HUES64 (cell line): Measurements from ENCODE around the gene PTPRR.

ENCODE experiments used
- H3K27ac ChIP-seq: 2 replicates; pipeline ENCODE4 v1.7.0; 2013; ENCODE audit warnings: low read depth, low read length, inconsistent platforms
- H3K27me3 ChIP-seq: 2 replicates; pipeline ENCODE4 v1.6.1; 2013; ENCODE audit warnings: mild to moderate bottlenecking, low read length; ENCODE audit not compliant: insufficient read depth
- H3K36me3 ChIP-seq: 2 replicates; pipeline ENCODE4 v1.6.1; 2013; ENCODE audit warnings: mild to moderate bottlenecking, low read length; ENCODE audit not compliant: insufficient read depth
- H3K4me1 ChIP-seq: 2 replicates; pipeline ENCODE4 v1.6.1; 2013; ENCODE audit warnings: mild to moderate bottlenecking, low read length, moderate library complexity; ENCODE audit not compliant: insufficient read depth
- H3K4me3 ChIP-seq: 2 replicates; pipeline ENCODE4 v1.5.1; 2013; ENCODE audit warnings: mild to moderate bottlenecking, low read length, moderate library complexity
- H3K9ac ChIP-seq: 2 replicates; pipeline ENCODE4 v1.6.1; 2013; ENCODE audit warnings: mild to moderate bottlenecking, low read depth, low read length
- H3K9me3 ChIP-seq: 2 replicates; pipeline ENCODE4 v1.6.1; 2013; ENCODE audit warnings: low read depth, low read length; ENCODE audit not compliant: insufficient read depth
- WGBS: fragments of 150-250, 120-280 bp; methylation state at CpG from one replicate; pipeline ENCODE4 v1.1.7; 2013; ENCODE audit warnings: missing lambda C conversion rate; 5-methylcytosine and 5-hydroxymethylcytosine counted together

The PTPRR gene

DNA sequence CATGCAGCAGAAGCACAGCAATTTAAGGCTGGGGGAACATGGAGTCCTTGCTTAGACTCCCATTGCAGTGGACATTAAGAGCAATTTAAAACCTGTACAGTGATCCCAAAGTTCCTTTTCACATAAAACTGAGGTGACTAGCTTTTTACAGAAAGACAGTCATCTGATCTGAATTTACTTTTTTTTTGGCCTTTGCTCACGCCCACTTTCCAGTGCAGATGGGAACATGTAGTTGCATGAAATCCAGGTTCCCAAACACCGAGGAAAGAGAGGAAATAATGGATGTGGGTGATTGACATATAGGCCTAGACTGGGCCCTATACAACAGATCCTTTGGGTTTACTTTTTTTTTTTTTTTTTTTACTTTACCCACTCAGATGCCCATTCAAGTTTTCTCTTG is 156.9 kb downstream of the PTPRR start:
- 91% methylated on average over 2 of the region's 2 CpGs for WGBS
- no peak overlapping the region for H3K4me3 ChIP-seq
- no peaks in the 10 kb centered on the region for H3K27me3 ChIP-seq
- peaks cover under 1% of the 10 kb centered on the region; the same call in 1 of the 2 replicates for H3K4me1 ChIP-seq
- H3K27ac ChIP-seq, result no peak overlapping the region
- H3K9me3 ChIP-seq, result peaks cover 9% of the 10 kb centered on the region
- no peaks in the 10 kb centered on the region for H3K36me3 ChIP-seq
- H3K9ac ChIP-seq, result no peak overlapping the region

DNA sequence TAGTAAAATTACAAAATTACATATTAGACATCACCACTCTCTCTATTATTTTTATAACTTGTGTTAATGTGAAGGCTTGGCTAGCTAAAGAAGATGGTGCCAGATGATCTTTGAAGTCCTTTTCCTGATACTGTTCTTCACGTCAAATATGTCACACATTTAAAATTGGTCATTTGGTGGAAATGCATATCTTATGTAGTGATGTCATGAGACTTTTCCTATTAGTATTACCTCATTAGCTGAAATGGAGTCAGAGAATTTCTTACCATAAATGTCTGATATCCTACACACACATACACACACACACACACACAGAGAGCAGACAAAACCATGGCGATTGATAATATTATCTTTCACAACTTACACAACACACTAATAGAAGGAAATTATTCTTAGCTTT is 158.5 kb downstream of the PTPRR start:
- Histone ChIP-seq H3K27me3 (no peaks in the 10 kb centered on the region), H3K9me3 (peaks cover 9% of the 10 kb centered on the region), H3K9ac (no peak overlapping the region), H3K27ac (no peak overlapping the region), H3K4me1 (peaks cover 17% of the 10 kb centered on the region), H3K4me3 (no peak overlapping the region), H3K36me3 (no peaks in the 10 kb centered on the region)
- WGBS, result 81% methylated on average over 2 of the region's 2 CpGs

DNA sequence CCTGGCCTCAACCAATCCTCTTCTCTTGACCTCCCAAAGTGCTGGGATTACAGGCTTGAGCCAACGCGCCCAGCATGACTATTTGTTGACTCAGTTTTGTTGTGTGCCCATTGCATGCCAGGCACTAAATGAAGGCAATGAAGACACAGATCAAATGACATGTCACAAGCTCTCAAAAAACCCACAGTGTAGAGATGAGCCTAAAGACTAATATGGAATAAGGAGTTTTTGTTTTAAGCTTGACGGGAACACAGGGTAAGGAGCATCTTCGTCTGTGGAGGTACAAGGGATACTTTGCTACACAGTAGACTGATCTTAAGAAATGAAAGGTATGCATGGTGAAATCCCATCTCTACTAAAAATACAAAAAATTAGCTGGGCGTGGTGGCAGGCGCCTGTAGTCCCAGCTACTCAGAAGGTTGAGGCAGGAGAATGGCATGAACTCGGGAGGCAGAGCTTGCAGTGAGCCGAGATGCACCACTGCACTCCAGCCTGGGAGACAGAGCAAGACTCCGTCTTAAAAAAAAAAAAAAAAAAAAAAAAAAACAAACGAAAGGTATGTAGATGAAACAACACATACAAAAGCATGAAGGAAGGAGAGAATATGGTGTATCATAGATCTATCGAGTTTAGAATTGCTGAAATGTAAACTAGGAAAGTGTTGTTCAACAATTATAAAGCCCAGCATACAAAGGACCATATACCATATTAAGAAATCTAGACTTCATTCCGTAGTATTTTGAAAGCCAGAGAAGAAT is 161.2 kb downstream of the PTPRR start:
- 95% methylated on average over 10 of the region's 12 CpGs for whole genome bisulfite sequencing
- Histone ChIP-seq H3K4me3 (no peak overlapping the region), H3K9me3 (peaks cover 4% of the 10 kb centered on the region; the same call in 1 of the 2 replicates), H3K4me1 (peaks cover 35% of the 10 kb centered on the region), H3K9ac (no peak overlapping the region), H3K27me3 (no peaks in the 10 kb centered on the region), H3K36me3 (no peaks in the 10 kb centered on the region), H3K27ac (no peak overlapping the region)

DNA sequence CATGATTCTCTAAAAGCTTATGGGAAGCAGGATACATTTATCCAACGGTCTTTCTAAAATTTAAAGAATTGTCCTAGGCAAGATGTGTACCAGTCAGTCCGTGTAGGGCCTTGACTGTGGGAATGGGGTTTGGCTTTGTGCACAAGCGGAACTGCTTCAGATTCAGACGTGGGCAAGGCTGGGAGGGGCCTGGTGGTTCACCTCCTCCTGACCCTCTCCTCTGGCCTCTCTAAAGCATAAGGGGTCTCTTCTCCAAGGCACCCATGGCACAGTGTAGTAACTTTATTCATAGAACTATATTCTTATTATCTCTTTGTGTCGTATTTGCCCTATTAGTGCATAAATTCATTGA is 162.1 kb downstream of the PTPRR start:
- Histone ChIP-seq H3K36me3 (no peaks in the 10 kb centered on the region), H3K4me1 (peaks cover 35% of the 10 kb centered on the region), H3K27me3 (no peaks in the 10 kb centered on the region), H3K9ac (no peak overlapping the region), H3K27ac (peak overlapping the region; percentile 63; the same call in 1 of the 2 replicates), H3K9me3 (no peaks in the 10 kb centered on the region), H3K4me3 (no peak overlapping the region)
- 57% methylated on average over 5 of the region's 5 CpGs for WGBS

DNA sequence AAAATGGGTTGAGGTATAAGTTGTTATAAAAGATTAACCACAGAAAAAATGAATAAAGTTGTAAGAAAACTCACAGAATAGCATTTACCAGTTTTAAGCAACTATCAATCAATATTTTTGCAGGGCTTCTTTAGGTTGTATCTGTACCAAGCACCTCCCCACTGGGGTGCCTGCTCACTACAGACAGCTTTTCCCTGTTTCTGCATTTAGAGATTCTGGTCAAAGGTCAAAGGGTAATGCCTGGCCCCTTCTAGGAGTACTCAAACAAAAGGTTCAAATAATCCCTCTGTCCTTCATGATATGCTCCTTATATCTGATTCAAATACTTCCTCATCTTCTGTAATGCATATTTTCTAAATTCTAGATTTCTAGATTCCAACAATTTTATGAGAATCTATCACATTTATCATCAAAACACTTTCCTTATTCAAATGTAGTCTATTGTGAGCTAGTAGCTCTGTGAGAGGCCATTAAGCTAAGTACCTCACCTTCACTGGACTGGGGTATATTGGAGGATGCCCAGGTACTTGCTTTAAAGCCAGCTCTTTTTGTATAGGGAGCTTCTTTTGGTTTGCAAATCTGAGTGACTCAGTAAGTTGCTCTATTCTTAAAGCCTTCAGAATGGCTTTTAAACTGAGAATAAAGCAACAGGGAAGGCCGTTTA is 162.6 kb downstream of the PTPRR start:
- Histone ChIP-seq H3K27me3 (no peaks in the 10 kb centered on the region), H3K27ac (peak overlapping the region; percentile 63; the same call in 1 of the 2 replicates), H3K4me3 (no peak overlapping the region), H3K36me3 (no peaks in the 10 kb centered on the region), H3K9ac (no peak overlapping the region), H3K9me3 (no peaks in the 10 kb centered on the region), H3K4me1 (peaks cover 35% of the 10 kb centered on the region)
- WGBS, result 12% methylated on average over 1 of the region's 1 CpG

DNA sequence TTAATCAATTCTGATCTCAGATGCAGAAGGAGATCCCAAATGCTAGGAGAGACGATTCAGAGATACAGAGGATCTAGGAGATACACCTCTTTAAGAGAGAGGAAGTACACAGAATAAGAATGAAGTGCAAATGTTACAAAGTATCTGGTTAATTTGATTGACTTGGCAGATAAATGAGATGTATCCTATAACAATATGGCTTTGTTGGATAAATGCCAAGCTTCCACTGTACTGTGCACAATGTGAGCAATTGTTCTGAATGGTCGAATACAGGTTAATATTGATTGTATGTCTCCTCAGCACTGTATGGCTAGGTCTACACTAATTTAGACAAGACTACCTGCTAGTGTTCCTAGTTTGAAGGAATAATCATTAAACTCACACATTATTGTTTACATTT is 163.7 kb downstream of the PTPRR start:
- no peaks in the 10 kb centered on the region for H3K9me3 ChIP-seq
- H3K9ac ChIP-seq, result no peak overlapping the region
- H3K27me3 ChIP-seq, result no peaks in the 10 kb centered on the region
- no peak overlapping the region for H3K27ac ChIP-seq
- no peaks in the 10 kb centered on the region for H3K36me3 ChIP-seq
- H3K4me1 ChIP-seq, result peaks cover 35% of the 10 kb centered on the region
- 90% methylated on average over 2 of the region's 2 CpGs for WGBS
- H3K4me3 ChIP-seq, result no peak overlapping the region

DNA sequence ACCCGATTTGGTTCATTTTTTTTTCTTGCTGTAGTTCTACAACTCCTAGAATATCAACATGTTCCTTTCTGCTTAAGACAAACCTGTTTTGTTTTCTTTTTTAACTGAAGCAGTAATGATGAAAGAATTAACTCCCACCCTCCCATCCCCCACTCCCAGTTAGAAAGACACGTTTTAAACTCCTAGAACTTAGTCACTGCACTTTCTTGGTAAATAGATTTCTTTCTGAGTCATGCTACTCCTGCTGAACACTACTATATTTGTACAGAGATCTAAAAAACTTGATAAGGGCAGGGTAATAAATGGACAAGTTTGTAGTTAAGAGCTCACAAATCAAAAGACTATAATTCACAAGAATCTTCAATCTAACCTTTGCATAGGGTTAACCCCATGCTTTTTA is 164.4 kb downstream of the PTPRR start:
- Histone ChIP-seq H3K9me3 (no peaks in the 10 kb centered on the region), H3K4me1 (peaks cover 35% of the 10 kb centered on the region), H3K9ac (no peak overlapping the region), H3K27me3 (no peaks in the 10 kb centered on the region), H3K27ac (no peak overlapping the region), H3K4me3 (no peak overlapping the region), H3K36me3 (no peaks in the 10 kb centered on the region)
- WGBS, result 22% methylated on average over 1 of the region's 2 CpGs

DNA sequence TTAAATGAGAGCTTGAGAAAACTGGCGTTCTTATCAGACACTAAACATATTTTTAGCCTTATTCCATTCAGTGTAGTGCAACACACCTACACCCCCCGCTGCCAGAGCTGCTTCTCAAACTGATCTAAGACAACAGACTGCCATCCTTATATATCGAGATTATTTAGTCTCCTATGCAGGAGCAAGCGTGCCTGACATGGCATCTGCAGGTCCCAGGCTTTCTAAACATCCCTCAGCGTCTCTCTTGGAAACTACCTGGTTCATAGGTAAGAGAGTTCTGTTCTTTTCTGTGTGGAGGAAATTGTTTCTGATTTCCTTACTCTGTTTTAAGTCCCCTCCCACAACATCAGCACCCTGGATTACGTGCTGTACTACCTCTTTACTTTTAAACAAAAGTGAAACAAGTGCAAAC is 166.2 kb downstream of the PTPRR start:
- Histone ChIP-seq H3K36me3 (no peaks in the 10 kb centered on the region), H3K9ac (no peak overlapping the region), H3K27ac (no peak overlapping the region), H3K4me1 (peaks cover 35% of the 10 kb centered on the region), H3K4me3 (no peak overlapping the region), H3K27me3 (no peaks in the 10 kb centered on the region), H3K9me3 (no peaks in the 10 kb centered on the region)
- 91% methylated on average over 6 of the region's 6 CpGs for WGBS

DNA sequence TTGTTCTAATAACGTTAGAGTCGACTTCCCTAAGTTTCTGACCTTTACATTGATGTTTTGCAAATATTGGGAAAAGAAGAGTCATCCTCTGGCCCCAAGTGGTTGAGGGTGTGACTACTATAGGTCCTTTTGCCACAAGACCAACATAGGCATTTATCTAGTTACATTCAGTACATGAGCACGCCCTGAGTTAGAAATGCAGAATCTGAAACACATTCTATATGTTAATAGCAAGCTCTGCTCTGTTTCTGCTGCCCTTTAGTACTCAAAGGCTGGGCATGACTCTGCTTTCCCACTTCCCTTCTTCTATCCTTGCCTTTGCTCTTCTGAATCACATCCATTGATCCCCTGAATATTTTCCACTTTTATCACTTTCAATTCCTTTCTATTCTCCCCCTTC is 168.2 kb downstream of the PTPRR start:
- no peak overlapping the region for H3K27ac ChIP-seq
- 87% methylated on average over 3 of the region's 3 CpGs for WGBS

DNA sequence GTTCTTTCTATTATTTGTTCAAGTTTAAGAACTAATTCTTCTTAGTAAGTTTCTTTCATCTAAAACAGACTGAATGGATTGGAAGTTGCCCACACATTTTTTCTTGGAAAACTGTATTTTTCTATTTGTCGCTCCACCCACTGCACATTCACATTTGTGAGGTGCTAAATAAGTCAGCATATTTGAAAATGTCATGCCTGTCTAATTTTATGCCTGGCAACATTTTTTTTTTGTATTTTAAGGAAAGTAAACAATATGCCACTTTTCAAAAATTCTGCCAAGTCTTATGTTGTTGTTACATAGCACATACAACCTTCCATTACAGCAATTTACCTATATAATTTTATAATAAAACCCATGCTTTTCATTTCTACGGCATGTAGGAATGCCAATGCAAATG is 170.6 kb downstream of the PTPRR start:
- Histone ChIP-seq H3K4me1 (no peaks in the 10 kb centered on the region), H3K27ac (no peak overlapping the region), H3K4me3 (no peak overlapping the region), H3K27me3 (no peaks in the 10 kb centered on the region), H3K36me3 (no peaks in the 10 kb centered on the region), H3K9me3 (no peaks in the 10 kb centered on the region), H3K9ac (no peak overlapping the region)
- WGBS, result 100% methylated on average over 2 of the region's 2 CpGs

More for the DNA sequence above, 168.2 kb downstream of the PTPRR start:
- Histone ChIP-seq H3K4me1 (peaks cover 22% of the 10 kb centered on the region), H3K9me3 (no peaks in the 10 kb centered on the region), H3K4me3 (no peak overlapping the region), H3K36me3 (no peaks in the 10 kb centered on the region), H3K27me3 (no peaks in the 10 kb centered on the region), H3K9ac (no peak overlapping the region)

DNA sequence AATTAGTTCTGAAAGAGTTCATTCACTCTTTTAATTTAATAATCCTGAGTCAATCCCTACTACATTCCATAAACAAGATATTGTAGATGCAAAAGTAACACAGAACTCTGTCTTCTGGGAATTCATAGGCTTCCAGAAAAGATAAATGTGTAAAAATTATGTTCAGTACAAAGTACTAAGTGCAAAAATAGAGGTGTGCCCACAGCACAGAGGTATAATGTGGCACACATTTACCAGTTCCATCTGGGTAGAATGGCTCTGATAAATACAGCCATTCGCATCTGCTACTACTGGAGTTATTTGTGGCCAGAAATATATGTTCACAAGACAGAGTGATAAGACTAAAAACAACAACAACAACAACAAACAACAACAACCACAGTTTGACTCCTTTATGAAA is 171.7 kb downstream of the PTPRR start:
- 100% methylated on average over 1 of the region's 1 CpG for WGBS
- Histone ChIP-seq H3K36me3 (no peaks in the 10 kb centered on the region), H3K9ac (no peak overlapping the region), H3K4me3 (no peak overlapping the region), H3K27me3 (no peaks in the 10 kb centered on the region), H3K9me3 (no peaks in the 10 kb centered on the region), H3K27ac (no peak overlapping the region), H3K4me1 (no peaks in the 10 kb centered on the region)
